HepG2 (cell line): ENCODE results near the gene SETD3. TPM values are rescaled to one million over a fixed set of nuclear protein-coding genes. Genes with fewer than 3 reads are reported as not detected.

Source experiments
- ATAC-seq: fragments of 200-7000 bp; cut with Tn5 transposase; 3 replicates; pipeline ENCODE4 v1.9.1; 2020; ENCODE audit warnings: mild to moderate bottlenecking, moderate library complexity
- BruUV-seq: library from RNA; stranded (reverse); fragments of 400-500 nt; replicated peaks from 2 replicates; lab custom pipeline; 2021; lab: Mats Ljungman, UMichigan
- CTCF ChIA-PET: fragments of 300-600 bp; formaldehyde crosslinking; extraction: SDS; loops from one replicate; lab custom pipeline; 2021; ENCODE audit warnings: low total read pairs, inconsistent platforms, low intra/inter-chr PET ratio; lab: Yijun Ruan, JAX
- POLR2A ChIA-PET: fragments of 350-600 bp; sonication (Branson Sonifier 250); formaldehyde crosslinking; loops from one replicate; lab custom pipeline; 2020; ENCODE audit warnings: antibody characterized with exemption, inconsistent platforms; lab: Yijun Ruan, JAX
- DNase-seq: peaks from one replicate; pipeline ENCODE4 v3.0.0-alpha.2; 2015; ENCODE audit warnings: low spot score
- FAIRE-seq: peaks from 3 replicates; lab custom pipeline; 2011; peaks lifted over from hg19 to GRCh38; lab: Jason Lieb, UNC
- H2AFZ ChIP-seq: one replicate; pipeline ENCODE4 v1.6.1; 2011; ENCODE audit warnings: low read length, inconsistent platforms
- H3K27ac ChIP-seq: fragments of 300-600 bp; 3 replicates; pipeline ENCODE4 v1.8.0; 2011; ENCODE audit warnings: mixed run types, mild to moderate bottlenecking, mixed read lengths, low read length, inconsistent platforms; ENCODE audit not compliant: insufficient read depth; ENCODE audit errors: extremely low read length
- H3K27me3 ChIP-seq, 2 experiments: fragments of 200-600 bp in 1 of 2; 2 replicates in 1 of 2; 3 replicates in 1 of 2; pipeline versions ENCODE4 v1.6.0 to v1.8.0; 2011; ENCODE audit warnings: low read length in 2 of 2, mild to moderate bottlenecking in 2 of 2, moderate library complexity in 2 of 2, inconsistent platforms in 1 of 2; ENCODE audit not compliant: insufficient read depth in 2 of 2, control insufficient read depth in 1 of 2
- H3K36me3 ChIP-seq, 2 experiments: fragments of 200-600 bp in 1 of 2; replicated peaks in 1 of 2; 2 replicates in 1 of 2; 3 replicates in 1 of 2; pipeline versions ENCODE4 v1.5.1 to v1.8.0; 2011; ENCODE audit warnings: low read length in 2 of 2, inconsistent platforms in 1 of 2; ENCODE audit not compliant: insufficient read depth in 2 of 2, control insufficient read depth in 1 of 2
- H3K4me1 ChIP-seq: 2 replicates; pipeline ENCODE4 v1.5.1; 2012; ENCODE audit warnings: low read length, inconsistent platforms; ENCODE audit not compliant: insufficient read depth
- H3K4me2 ChIP-seq: 2 replicates; pipeline ENCODE4 v1.6.0; 2011; ENCODE audit warnings: low read depth, low read length, inconsistent platforms
- H3K4me3 ChIP-seq, 3 experiments: fragments of 200-600 bp in 1 of 3; sonication (generic), shearing (Covaris generic) in 1 of 3; replicated peaks in 1 of 3; 2 replicates each; pipeline ENCODE4 v1.5.1; 2011 to 2016; ENCODE audit warnings: low read length in 3 of 3, inconsistent platforms in 2 of 3, low read depth in 2 of 3, mild to moderate bottlenecking in 2 of 3, control low read depth in 1 of 3, mixed read lengths in 1 of 3; ENCODE audit not compliant: insufficient read depth in 1 of 3
- H3K79me2 ChIP-seq: one replicate; pipeline ENCODE4 v1.6.1; 2011; ENCODE audit warnings: low read length, inconsistent platforms; ENCODE audit not compliant: insufficient read depth
- H3K9ac ChIP-seq: 2 replicates; pipeline ENCODE4 v1.6.0; 2011; ENCODE audit warnings: mild to moderate bottlenecking, low read depth, low read length, inconsistent platforms; ENCODE audit not compliant: insufficient read depth
- H3K9me3 ChIP-seq: 2 replicates; pipeline ENCODE4 v1.5.1; 2012; ENCODE audit warnings: mild to moderate bottlenecking, low read length
- H4K20me1 ChIP-seq: 2 replicates; pipeline ENCODE4 v1.6.0; 2011; ENCODE audit warnings: inconsistent platforms, mild to moderate bottlenecking, low read length, moderate library complexity; ENCODE audit not compliant: insufficient read depth
- AGO2 ChIP-seq: fragments of 200-400 bp; formaldehyde crosslinking; optimal IDR thresholded peaks from 2 replicates; pipeline ENCODE3; 2017; ENCODE audit warnings: mild to moderate bottlenecking, low read depth, low read length, moderate library complexity
- AKAP8 ChIP-seq: sonication (generic); formaldehyde crosslinking; IDR thresholded peaks from 2 replicates; pipeline ENCODE4 v1.5.1; 2020; ENCODE audit warnings: mild to moderate bottlenecking, missing genetic modification reagents
- ATM ChIP-seq: fragments of 450-650 bp; IDR thresholded peaks from 2 replicates; pipeline ENCODE4 v1.7.1; 2017; ENCODE audit warnings: mild to moderate bottlenecking, borderline replicate concordance
- FOSL2 ChIP-seq: sonication (generic); formaldehyde crosslinking; IDR thresholded peaks from 2 replicates; pipeline ENCODE4 v1.4.0; 2020; ENCODE audit warnings: missing genetic modification reagents
- HMG20A ChIP-seq: IDR thresholded peaks from 2 replicates; pipeline ENCODE4 v1.6.1; 2016; ENCODE audit warnings: borderline replicate concordance
- PITX1 ChIP-seq: sonication (generic); formaldehyde crosslinking; IDR thresholded peaks from 2 replicates; pipeline ENCODE4 v1.5.1; 2020; ENCODE audit warnings: mild to moderate bottlenecking, missing genetic modification reagents
- TOPORS ChIP-seq: sonication (generic); formaldehyde crosslinking; IDR thresholded peaks from 2 replicates; pipeline ENCODE4 v1.8.0; 2023; ENCODE audit warnings: mild to moderate bottlenecking, missing genetic modification reagents
- ZNF501 ChIP-seq: sonication (generic); formaldehyde crosslinking; IDR thresholded peaks from 2 replicates; pipeline ENCODE4 v1.5.1; 2020; ENCODE audit warnings: mild to moderate bottlenecking, moderate library complexity, missing genetic modification reagents
- ZNF614 ChIP-seq: IDR thresholded peaks from 2 replicates; pipeline ENCODE4 v1.6.1; 2018; ENCODE audit warnings: missing biosample characterization, missing genetic modification reagents, inconsistent platforms, borderline replicate concordance
- WGBS: methylation state at CpG from one replicate; pipeline ENCODE4 v1.1.6; 2017; ENCODE audit warnings: low lambda C conversion rate; 5-methylcytosine and 5-hydroxymethylcytosine counted together
- in situ Hi-C: cut with HindIII; loops from 2 replicates; pipeline ENCODE4 v1.10.0; 2017; ENCODE audit warnings: low pct_unique_long_range_greater_than_20kb; ENCODE audit not compliant: extremely low pct_ligation_motif_present
- intact Hi-C: fragments of 100-400 bp; cut with micrococcal nuclease; formaldehyde crosslinking; loops from one replicate; pipeline ENCODE4 v1.10.0; 2022; ENCODE audit not compliant: unreplicated experiment
- polyA plus RNA-seq, 8 experiments: library from polyadenylated mRNA; depleted of rRNA in 3 of 8; stranded (reverse) in 7 of 8; unstranded in 1 of 8; fragments of >200 nt; fragmentation: Illumina TruSeq in 4 of 8; extraction: Trizol in 4 of 8; gene quantifications; 2 replicates each; pipeline versions ENCODE4 v1.2.1 to v1.2.3, GENCODE V29; 2011 to 2016; ENCODE audit warnings: low read depth in 4 of 8, missing spikeins in 1 of 8, mixed read lengths in 1 of 8; ENCODE audit not compliant: insufficient read depth in 1 of 8
- total RNA-seq, 5 experiments: library from RNA; depleted of rRNA; stranded (reverse); fragments of >200 nt; fragmentation: Illumina TruSeq; extraction: Trizol; gene quantifications; 2 replicates each; pipeline ENCODE4 v1.2.3, GENCODE V29; 2016; ENCODE audit warnings: low read depth in 1 of 5

Gene SETD3
- total and polyA plus RNA-seq, 2 of the 13 experiments (the other 11 are each of a cell fraction or from before 2014, with no cell fraction given) = 30.3 to 67.1 TPM

- TF ChIP-seq PITX1 (CRISPR knock-in tag) = no peak
- no peak for TF ChIP-seq FOSL2 (CRISPR knock-in tag)
- no peak for TF ChIP-seq ZNF614 (CRISPR knock-in tag)
- TF ChIP-seq, all 625 proteins: peak for 0
These were observed 46.4 kb upstream of the SETD3 start (continued) for GRCh38 chr14:99527026-99527425.

DNA sequence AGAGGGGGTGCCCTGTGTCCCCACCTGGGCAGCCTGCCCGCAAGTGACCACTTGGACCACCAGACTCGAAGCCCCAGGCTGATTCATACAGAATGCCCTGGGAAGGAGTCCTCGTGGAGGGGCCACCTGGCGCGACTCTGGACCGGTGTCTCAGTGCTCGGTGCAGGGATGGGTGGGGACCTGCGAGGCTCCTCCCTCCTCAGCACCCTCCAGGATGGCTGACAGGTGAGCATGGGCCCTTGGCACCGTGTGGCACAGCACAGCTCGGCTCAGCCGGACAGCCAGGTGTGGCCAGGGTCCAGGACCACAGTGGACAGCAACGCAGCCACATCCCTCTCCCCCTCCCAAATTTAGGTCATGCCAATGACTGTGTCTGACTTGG is 45.0 kb upstream of the SETD3 start:
- peaks cover 9% of the 10 kb centered on the region for H3K79me2 ChIP-seq
- ATAC-seq (no peak), FAIRE-seq (no peak), DNase-seq (no peak)
- no peak overlapping the region for H3K4me2 ChIP-seq
- CTCF ChIA-PET = interaction anchor here (1.2 kb wide), 1 partner anchor 103 kb away, joined by 4 read pairs; no protein-coding TSS in a partner anchor
- H3K27ac ChIP-seq = no peak overlapping the region
- TF ChIP-seq TOPORS (CRISPR knock-in tag) = no peak
- no peak for TF ChIP-seq ZNF501 (CRISPR knock-in tag)
- TF ChIP-seq AGO2 = peak; percentile 32
- no peak for TF ChIP-seq HMG20A (CRISPR knock-in tag)
- 0 out of 2 replicates have a peak, but pooled peaks have one; percentile 0 for TF ChIP-seq AKAP8 (CRISPR knock-in tag)
- TF ChIP-seq ATM = no peak
- no peak overlapping the region for H3K9ac ChIP-seq
- no peak overlapping the region for H2AFZ ChIP-seq
- peaks cover 7 to 33% of the 10 kb centered on the region in 2 experiments; a peak in 4 of 5 replicates for H3K36me3 ChIP-seq
- H3K9me3 ChIP-seq = no peaks in the 10 kb centered on the region
- no peak overlapping the region for H3K4me3 ChIP-seq
- WGBS = 100% methylated on average over 1 of the region's 12 CpGs
- H4K20me1 ChIP-seq = peaks cover 11% of the 10 kb centered on the region; the same call in 1 of the 2 replicates
- no TSS peak for BruUV-seq
- in situ Hi-C loops (loop anchor here (10.0 kb wide), 1 partner anchor 359 kb away; no protein-coding TSS in a partner anchor), intact Hi-C loops (no loop called here)
- no peaks in the 10 kb centered on the region for H3K27me3 ChIP-seq
- POLR2A ChIA-PET = no interaction called here
- H3K4me1 ChIP-seq = peaks cover 21% of the 10 kb centered on the region
